ENCODE measurements around the gene KCNMA1. TPM values are rescaled to one million over a fixed set of nuclear protein-coding genes. Genes with fewer than 3 reads are reported as not detected.

The KCNMA1 gene
- total and polyA plus RNA-seq, 5 experiments from 2014 or later = not detected

DNA sequence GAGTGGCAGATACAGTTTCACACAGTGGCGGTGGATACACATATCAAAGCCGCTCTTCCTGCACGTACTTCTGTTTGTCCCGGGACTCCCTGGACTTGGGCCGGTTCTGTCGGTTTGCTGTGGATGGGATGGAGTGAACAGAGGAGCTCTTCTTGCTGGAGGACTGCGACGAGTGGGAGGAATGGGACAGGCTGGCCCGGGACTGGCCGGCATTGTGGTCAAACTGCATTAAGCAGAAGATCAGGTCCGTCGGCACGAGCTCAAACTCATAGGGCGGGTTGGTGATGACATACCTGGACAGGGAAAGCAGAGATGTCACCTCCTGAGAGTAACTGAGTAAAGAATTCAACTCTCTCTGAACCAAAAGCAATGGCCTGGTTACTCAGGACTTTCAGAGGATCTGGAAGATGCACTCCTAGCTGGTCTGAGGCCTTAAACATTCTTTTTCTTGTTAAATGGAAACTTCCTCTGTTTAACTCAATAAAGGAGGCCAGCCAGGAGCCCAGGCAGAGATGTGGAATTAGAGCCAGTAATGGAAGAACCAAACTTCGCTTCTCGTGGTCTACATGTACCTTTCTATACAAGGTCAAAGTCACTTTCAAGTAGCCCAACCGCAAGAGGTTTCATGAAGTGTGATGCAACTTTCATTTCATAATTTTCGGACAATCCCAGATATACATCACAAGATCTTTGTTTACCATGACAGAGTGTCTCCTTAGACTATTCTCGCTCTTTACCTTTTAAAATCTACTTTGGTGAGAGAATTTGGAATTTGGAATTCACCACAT, 750.2 kb downstream of the KCNMA1 start:
- Mint-ChIP-seq H3K4me3 (no peak overlapping the region), H3K27me3 (peaks cover 3 to 30% (median 14%) of the 10 kb centered on the region in 5 donors), H3K27ac (no peak overlapping the region), H3K9me3 (no peaks in the 10 kb centered on the region), H3K36me3 (no peaks in the 10 kb centered on the region), H3K4me1 (peaks cover 3 to 8% (median 5%) of the 10 kb centered on the region in 4 donors)
- no peak for DNase-seq
- ATAC-seq = no peak
- POLR2A ChIA-PET = no interaction called here

DNA sequence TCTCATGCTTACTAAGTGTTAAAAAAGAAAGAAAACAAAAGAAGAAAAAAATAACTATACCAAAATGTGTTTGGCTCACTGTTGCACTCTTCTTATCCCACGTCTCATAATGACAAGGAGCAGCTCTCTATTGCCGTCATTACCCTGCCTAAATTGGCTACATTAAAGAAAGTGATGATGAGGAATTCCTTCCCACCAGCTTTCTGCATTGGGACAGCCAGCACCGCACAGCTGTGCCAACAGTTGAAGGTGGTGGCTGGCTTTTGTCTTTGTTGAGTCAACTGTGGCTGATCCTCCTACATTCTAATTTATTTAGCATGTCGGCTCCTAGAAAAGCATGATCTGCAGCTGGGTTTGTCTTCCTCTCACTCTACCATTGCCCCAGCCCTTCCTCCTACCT, 751.8 kb downstream of the KCNMA1 start:
- ATAC-seq (no peak), DNase-seq (no peak)
- POLR2A ChIA-PET = no interaction called here
- H3K4me1 Mint-ChIP-seq = peaks cover 6 to 19% (median 8%) of the 10 kb centered on the region in 4 donors
- no peaks in the 10 kb centered on the region for H3K9me3 Mint-ChIP-seq
- no peak overlapping the region for H3K27ac Mint-ChIP-seq
- peaks cover 2 to 19% (median 11%) of the 10 kb centered on the region in 5 donors for H3K27me3 Mint-ChIP-seq
- H3K4me3 Mint-ChIP-seq = no peak overlapping the region
- no peaks in the 10 kb centered on the region for H3K36me3 Mint-ChIP-seq

DNA sequence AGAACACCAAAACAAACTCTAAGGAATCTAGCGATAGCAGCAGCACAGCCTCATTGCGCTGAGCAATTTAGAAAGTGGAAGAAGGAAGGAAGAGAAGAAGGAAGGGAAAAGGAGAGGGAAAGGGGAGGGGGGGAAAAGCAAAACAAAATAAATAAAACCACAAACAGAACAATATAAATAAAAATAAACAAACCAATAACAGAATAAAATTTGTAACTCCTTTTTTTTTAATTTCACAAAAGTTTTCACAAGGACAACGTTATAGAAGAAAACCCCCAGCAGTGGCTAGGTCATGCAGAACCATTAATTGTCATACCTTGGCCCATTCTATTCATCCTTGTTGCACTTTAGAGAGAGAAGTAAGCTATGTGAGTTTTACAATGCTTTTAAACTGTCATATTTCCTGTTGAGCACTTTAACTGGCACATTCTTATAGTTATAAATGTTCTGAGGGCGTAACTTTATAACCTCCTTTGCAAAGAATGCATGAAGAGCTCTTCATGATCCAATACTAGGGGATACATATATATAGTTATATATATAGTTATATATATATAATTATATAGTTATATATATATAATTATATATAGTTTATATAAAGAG, 752.8 kb downstream of the KCNMA1 start:
- peaks cover 6 to 19% (median 8%) of the 10 kb centered on the region in 4 donors for H3K4me1 Mint-ChIP-seq

GRCh38 chr10:76883596-76883995, 754.0 kb downstream of the KCNMA1 start:
- peaks cover 2 to 34% (median 8%) of the 10 kb centered on the region in 5 donors for H3K27me3 Mint-ChIP-seq
- H3K36me3 Mint-ChIP-seq = no peaks in the 10 kb centered on the region
- ATAC-seq (no peak), DNase-seq (no peak)
- peaks cover 6 to 19% (median 8%) of the 10 kb centered on the region in 4 donors for H3K4me1 Mint-ChIP-seq
- no peak overlapping the region for H3K4me3 Mint-ChIP-seq
- H3K9me3 Mint-ChIP-seq = no peaks in the 10 kb centered on the region
- no peak overlapping the region for H3K27ac Mint-ChIP-seq
- POLR2A ChIA-PET = no interaction called here

More for the DNA sequence above, 752.8 kb downstream of the KCNMA1 start:
- Mint-ChIP-seq H3K9me3 (no peaks in the 10 kb centered on the region), H3K36me3 (no peaks in the 10 kb centered on the region), H3K4me3 (no peak overlapping the region), H3K27me3 (peaks cover 2 to 26% (median 10%) of the 10 kb centered on the region in 5 donors), H3K27ac (no peak overlapping the region)
- ATAC-seq = no peak
- POLR2A ChIA-PET = no interaction called here
- DNase-seq = no peak

DNA sequence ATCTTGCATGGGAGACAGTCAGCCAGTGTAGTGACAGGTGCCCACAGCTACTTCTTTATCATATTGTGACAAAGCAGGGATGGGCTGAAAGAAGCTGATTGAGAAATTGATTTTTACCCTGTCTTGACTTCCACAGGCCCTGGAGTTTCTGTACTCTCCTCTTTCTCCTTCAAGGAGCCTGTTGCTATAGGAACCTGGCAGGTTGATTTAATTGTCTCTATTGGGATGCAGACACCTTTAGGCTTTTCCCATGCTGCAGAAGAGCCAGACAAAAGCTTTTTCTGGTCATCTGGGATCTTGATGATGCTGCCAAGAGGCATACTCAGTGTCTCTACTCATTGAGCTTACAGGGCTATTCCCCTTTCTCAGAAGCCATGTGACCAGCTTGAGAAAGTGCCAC, 754.8 kb downstream of the KCNMA1 start:
- DNase-seq (no peak), ATAC-seq (no peak)
- H3K36me3 Mint-ChIP-seq = no peaks in the 10 kb centered on the region
- no peaks in the 10 kb centered on the region for H3K9me3 Mint-ChIP-seq
- H3K4me3 Mint-ChIP-seq = no peak overlapping the region
- H3K4me1 Mint-ChIP-seq = peaks cover 6 to 19% (median 8%) of the 10 kb centered on the region in 4 donors
- no peak overlapping the region for H3K27ac Mint-ChIP-seq
- POLR2A ChIA-PET = no interaction called here
- H3K27me3 Mint-ChIP-seq = peaks cover 2 to 34% (median 8%) of the 10 kb centered on the region in 5 donors

DNA sequence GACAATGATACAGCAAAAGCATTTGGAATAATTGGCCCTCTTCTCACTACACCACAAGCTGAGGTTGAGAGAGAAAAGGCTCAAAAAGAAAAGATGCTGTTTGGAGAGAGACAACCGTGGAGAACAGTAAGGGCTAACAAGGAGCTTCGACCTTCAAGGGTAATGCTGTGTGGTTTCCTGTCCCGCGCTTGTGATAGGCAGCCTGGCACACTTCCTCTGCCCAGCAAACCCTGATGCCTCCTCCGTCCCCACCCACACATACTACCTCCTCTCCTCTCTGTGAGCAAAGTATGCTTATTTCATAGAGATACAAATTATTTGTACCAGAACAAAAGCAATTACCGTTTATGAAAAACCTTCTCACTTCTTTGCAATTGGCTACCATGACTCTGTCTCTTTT, 755.4 kb downstream of the KCNMA1 start:
- peaks cover 2 to 34% (median 10%) of the 10 kb centered on the region in 5 donors for H3K27me3 Mint-ChIP-seq
- DNase-seq (no peak), ATAC-seq (no peak)
- H3K27ac Mint-ChIP-seq = no peak overlapping the region
- H3K4me1 Mint-ChIP-seq = peaks cover 6 to 19% (median 8%) of the 10 kb centered on the region in 4 donors
- H3K36me3 Mint-ChIP-seq = no peaks in the 10 kb centered on the region
- H3K4me3 Mint-ChIP-seq = no peak overlapping the region
- H3K9me3 Mint-ChIP-seq = no peaks in the 10 kb centered on the region
- POLR2A ChIA-PET = no interaction called here

GRCh38 chr10:76881477-76882220, 756.0 kb downstream of the KCNMA1 start:
- ATAC-seq (no peak), DNase-seq (no peak)
- POLR2A ChIA-PET = no interaction called here
- no peak overlapping the region for H3K4me3 Mint-ChIP-seq
- peaks cover 6 to 19% (median 8%) of the 10 kb centered on the region in 4 donors for H3K4me1 Mint-ChIP-seq
- H3K36me3 Mint-ChIP-seq = no peaks in the 10 kb centered on the region
- no peak overlapping the region for H3K27ac Mint-ChIP-seq
- H3K27me3 Mint-ChIP-seq = peaks cover 2 to 34% (median 9%) of the 10 kb centered on the region in 5 donors
- H3K9me3 Mint-ChIP-seq = no peaks in the 10 kb centered on the region

DNA sequence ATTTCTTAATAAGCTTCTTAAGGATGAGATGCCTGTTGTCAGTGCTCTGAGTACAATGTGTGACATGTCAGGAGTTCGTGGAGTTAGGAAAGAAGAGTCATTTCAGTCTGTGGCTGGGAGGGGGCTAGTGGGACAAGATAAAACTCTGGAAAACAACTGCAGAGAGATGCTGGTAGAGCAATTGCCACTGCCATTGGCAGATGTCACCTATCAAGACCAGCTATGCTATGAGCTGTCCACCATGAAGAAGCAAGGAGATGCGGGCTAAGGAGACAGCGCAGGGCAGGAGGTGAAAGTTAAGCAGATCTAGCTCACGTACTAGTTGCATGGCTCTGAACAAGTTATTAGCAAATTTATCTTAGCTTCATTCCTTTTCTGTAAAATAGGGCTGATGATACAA, 756.7 kb downstream of the KCNMA1 start:
- peaks cover 4 to 34% (median 11%) of the 10 kb centered on the region in 5 donors for H3K27me3 Mint-ChIP-seq

DNA sequence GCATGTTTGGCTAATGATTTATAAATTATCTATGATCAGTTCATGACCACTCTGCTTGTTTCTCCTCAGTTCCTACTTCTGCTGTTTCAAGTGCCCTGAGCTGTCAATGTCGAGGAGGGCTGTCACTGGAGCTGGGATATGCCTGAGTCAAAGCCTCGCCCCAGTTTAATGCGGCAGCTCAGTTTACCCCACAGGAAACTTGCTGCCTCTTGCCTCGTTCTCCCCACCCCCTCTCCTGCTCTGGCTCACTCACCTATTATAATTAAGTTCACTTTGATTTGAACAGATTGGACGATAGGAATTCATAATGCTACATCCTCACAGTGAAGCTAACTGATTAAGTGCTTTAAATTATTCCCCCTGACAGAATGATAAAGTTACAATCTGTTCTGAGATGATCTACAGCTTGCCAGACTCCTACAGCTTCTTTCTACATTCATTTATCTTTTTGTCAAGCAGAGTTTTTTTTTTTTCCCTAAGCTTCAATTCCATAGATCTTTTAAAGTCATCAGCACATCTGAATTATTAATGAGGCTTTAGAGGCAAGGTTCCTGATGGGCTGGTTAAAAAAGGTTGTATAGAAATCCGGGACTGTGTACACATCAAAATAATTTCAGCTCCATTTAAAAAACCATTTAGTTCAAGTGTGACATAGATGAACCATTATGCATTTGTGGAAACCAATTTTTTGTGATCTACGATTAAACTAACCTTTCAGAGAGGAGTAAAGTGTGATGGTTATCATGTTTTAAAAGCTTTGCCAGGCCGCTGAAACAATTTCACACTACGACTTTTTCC, 758.3 kb downstream of the KCNMA1 start:
- H3K27me3 Mint-ChIP-seq = peaks cover 2 to 29% (median 11%) of the 10 kb centered on the region in 5 donors
- peaks cover 6 to 19% (median 8%) of the 10 kb centered on the region in 4 donors for H3K4me1 Mint-ChIP-seq
- no peaks in the 10 kb centered on the region for H3K36me3 Mint-ChIP-seq
- POLR2A ChIA-PET = no interaction called here
- H3K9me3 Mint-ChIP-seq = no peaks in the 10 kb centered on the region
- no peak for ATAC-seq
- no peak overlapping the region for H3K4me3 Mint-ChIP-seq
- H3K27ac Mint-ChIP-seq = no peak overlapping the region
- DNase-seq = no peak

More for the DNA sequence above, 756.7 kb downstream of the KCNMA1 start:
- Mint-ChIP-seq H3K4me3 (no peak overlapping the region), H3K4me1 (peaks cover 6 to 19% (median 8%) of the 10 kb centered on the region in 4 donors), H3K9me3 (no peaks in the 10 kb centered on the region), H3K27ac (no peak overlapping the region), H3K36me3 (no peaks in the 10 kb centered on the region)
- DNase-seq (no peak), ATAC-seq (no peak)
- POLR2A ChIA-PET = no interaction called here

- Mint-ChIP-seq H3K4me1 (peaks cover 6 to 18% (median 8%) of the 10 kb centered on the region in 4 donors), H3K4me3 (no peak overlapping the region), H3K9me3 (no peaks in the 10 kb centered on the region), H3K27ac (no peak overlapping the region), H3K36me3 (no peaks in the 10 kb centered on the region), H3K27me3 (peaks cover 4 to 29% (median 11%) of the 10 kb centered on the region in 5 donors)
- DNase-seq = no peak
- POLR2A ChIA-PET = no interaction called here
- ATAC-seq = no peak
Measured at GRCh38 chr10:76878514-76878913, 759.1 kb downstream of the KCNMA1 start.

GRCh38 chr10:76874896-76875295, 762.7 kb downstream of the KCNMA1 start:
- H3K27me3 Mint-ChIP-seq = peaks cover 6 to 36% (median 18%) of the 10 kb centered on the region in 5 donors
- H3K4me3 Mint-ChIP-seq = no peak overlapping the region
- H3K9me3 Mint-ChIP-seq = peaks cover 0 to 11% (median 0%) of the 10 kb centered on the region in 9 donors
- no peak overlapping the region for H3K27ac Mint-ChIP-seq
- H3K4me1 Mint-ChIP-seq = no peaks in the 10 kb centered on the region
- DNase-seq (no peak), ATAC-seq (no peak)
- H3K36me3 Mint-ChIP-seq = no peaks in the 10 kb centered on the region
- POLR2A ChIA-PET = no interaction called here

GRCh38 chr10:76874176-76874575, 763.4 kb downstream of the KCNMA1 start:
- POLR2A ChIA-PET = no interaction called here
- DNase-seq (no peak), ATAC-seq (no peak)
- Mint-ChIP-seq H3K4me3 (no peak overlapping the region), H3K27ac (no peak overlapping the region), H3K4me1 (no peaks in the 10 kb centered on the region), H3K9me3 (peaks cover 0 to 11% (median 0%) of the 10 kb centered on the region in 9 donors), H3K36me3 (no peaks in the 10 kb centered on the region), H3K27me3 (peaks cover 6 to 31% (median 18%) of the 10 kb centered on the region in 5 donors)

Data from naive thymus-derived CD8-positive, alpha-beta T cell (primary cell).